T-helper 1 cell (primary cell): Measurements from ENCODE around the gene SIRT1.
A peak's percentile ranks its signal among the peaks of the same experiment; 100 is the strongest.
"Not testable (repeated sequence)": the region's sequence is repeated elsewhere in the genome, so short reads cannot be mapped to it uniquely, and the experiment has no call there.

Experiments used
- DNase-seq, 5 donors: peaks; one replicate each; pipeline ENCODE4 v3.0.0-alpha.2; 2012 to 2020

SIRT1 gene

GRCh38 chr10:67877421-67877820 lies 7.0 kb upstream of the SIRT1 start:
- not testable (repeated sequence) for DNase-seq

- DNase-seq: no peak
Observed at GRCh38 chr10:67878133-67878532, 6.3 kb upstream of the SIRT1 start.

- no peak for DNase-seq
Observed at GRCh38 chr10:67883710-67884312, 645 bp upstream of the SIRT1 start.

- peak; percentile 62 to 88 (median 74) for DNase-seq
Observed at GRCh38 chr10:67884842-67885670, 600 bp downstream of the SIRT1 start.

GRCh38 chr10:67893637-67894036 lies 9.2 kb downstream of the SIRT1 start:
- DNase-seq: no peak

- DNase-seq: no peak
Observed at GRCh38 chr10:67903581-67903980, 19.1 kb downstream of the SIRT1 start.

GRCh38 chr10:67912331-67912946 lies 28.0 kb downstream of the SIRT1 start:
- no peak for DNase-seq

GRCh38 chr10:67914777-67915340 lies 30.4 kb downstream of the SIRT1 start:
- no peak for DNase-seq

GRCh38 chr10:67917169-67917568 lies 32.7 kb downstream of the SIRT1 start:
- DNase-seq: no peak

GRCh38 chr10:67917679-67918078 lies 33.2 kb downstream of the SIRT1 start:
- DNase-seq: no peak

- no peak for DNase-seq
Observed at GRCh38 chr10:67921065-67921464, 36.6 kb downstream of the SIRT1 start.

GRCh38 chr10:67923551-67923950 lies 39.1 kb downstream of the SIRT1 start:
- no peak for DNase-seq

GRCh38 chr10:67924136-67924535 lies 39.7 kb downstream of the SIRT1 start:
- no peak for DNase-seq

- DNase-seq: no peak
Observed at GRCh38 chr10:67925449-67926005, 41.1 kb downstream of the SIRT1 start.

- DNase-seq: no peak
Observed at GRCh38 chr10:67926951-67927350, 42.5 kb downstream of the SIRT1 start.

- DNase-seq: no peak
Observed at GRCh38 chr10:67933199-67933598, 48.7 kb downstream of the SIRT1 start.

GRCh38 chr10:67934336-67934735 lies 49.9 kb downstream of the SIRT1 start:
- DNase-seq: no peak

- no peak for DNase-seq
Observed at GRCh38 chr10:67935223-67935622, 50.8 kb downstream of the SIRT1 start.

- no peak for DNase-seq
Observed at GRCh38 chr10:67936416-67936815, 52.0 kb downstream of the SIRT1 start.

GRCh38 chr10:67943917-67944316 lies 59.5 kb downstream of the SIRT1 start:
- no peak for DNase-seq

GRCh38 chr10:67955614-67956013 lies 71.2 kb downstream of the SIRT1 start:
- no peak for DNase-seq

- DNase-seq: no peak
Observed at GRCh38 chr10:67959839-67960476, 75.5 kb downstream of the SIRT1 start.

GRCh38 chr10:67965456-67965855 lies 81.0 kb downstream of the SIRT1 start:
- no peak for DNase-seq
